OCI-LY1 (cell line): ENCODE results near the gene NPB.

ENCODE experiments used
- H2AFZ ChIP-seq: fragments of 200-600 bp; sonication (generic), shearing (Covaris generic); 2 replicates; pipeline ENCODE4 v1.6.0; 2014; ENCODE audit warnings: antibody characterized with exemption, mild to moderate bottlenecking, low read length
- H3F3A ChIP-seq: fragments of 200-600 bp; sonication (generic), shearing (Covaris generic); 2 replicates; pipeline ENCODE4 v1.6.0; 2014; ENCODE audit warnings: mild to moderate bottlenecking, antibody characterized with exemption, low read length, moderate library complexity; ENCODE audit not compliant: insufficient read depth
- H3K27ac ChIP-seq: fragments of 200-600 bp; sonication (generic); 2 replicates; pipeline ENCODE4 v1.5.1; 2014; ENCODE audit warnings: low read length, mixed run types, mild to moderate bottlenecking, low read depth; ENCODE audit not compliant: poor library complexity, severe bottlenecking
- H3K27me3 ChIP-seq: fragments of 200-600 bp; sonication (generic); 2 replicates; pipeline ENCODE4 v1.6.0; 2014; ENCODE audit warnings: antibody characterized with exemption, mild to moderate bottlenecking, low read length, moderate library complexity; ENCODE audit not compliant: insufficient read depth
- H3K36me3 ChIP-seq: fragments of 200-600 bp; sonication (generic); 2 replicates; pipeline ENCODE4 v1.6.1; 2014; ENCODE audit warnings: mild to moderate bottlenecking, antibody characterized with exemption, low read length, moderate library complexity, mixed read lengths; ENCODE audit not compliant: insufficient read depth
- H3K4me1 ChIP-seq: fragments of 200-600 bp; sonication (generic); 2 replicates; pipeline ENCODE4 v1.5.1; 2014; ENCODE audit warnings: mild to moderate bottlenecking, low read length, moderate library complexity; ENCODE audit not compliant: insufficient read depth, severe bottlenecking
- H3K4me2 ChIP-seq: fragments of 200-600 bp; sonication (generic), shearing (Covaris generic); 2 replicates; pipeline ENCODE4 v1.6.1; 2014; ENCODE audit warnings: low read length
- H3K4me3 ChIP-seq: fragments of 200-600 bp; sonication (generic); 2 replicates; pipeline ENCODE4 v1.5.1; 2014; ENCODE audit warnings: low read length, low read depth, mild to moderate bottlenecking, mixed read lengths; ENCODE audit not compliant: poor library complexity, severe bottlenecking
- H3K79me2 ChIP-seq: fragments of 200-600 bp; shearing (Covaris generic); 2 replicates; pipeline ENCODE4 v1.6.1; 2016; ENCODE audit warnings: mixed run types, low read length, mixed read lengths; ENCODE audit not compliant: insufficient read depth
- H3K9ac ChIP-seq: fragments of 200-600 bp; sonication (generic), shearing (Covaris generic); 2 replicates; pipeline ENCODE4 v1.6.1; 2014; ENCODE audit warnings: mild to moderate bottlenecking, low read length, mixed read lengths
- H3K9me2 ChIP-seq: fragments of 200-600 bp; sonication (generic), shearing (Covaris generic); 2 replicates; pipeline ENCODE4 v1.6.1; 2014; ENCODE audit warnings: low read depth, mild to moderate bottlenecking, low read length, mixed read lengths
- H3K9me3 ChIP-seq: fragments of 200-600 bp; shearing (Covaris generic); 2 replicates; pipeline ENCODE4 v1.6.1; 2014; ENCODE audit warnings: low read length, mixed read lengths
- H4K20me1 ChIP-seq: fragments of 200-600 bp; sonication (generic), shearing (Covaris generic); 2 replicates; pipeline ENCODE4 v1.6.0; 2016; ENCODE audit warnings: mild to moderate bottlenecking, low read length; ENCODE audit not compliant: insufficient read depth
- CTCF ChIP-seq: fragments of 200-600 bp; sonication (generic), shearing (Covaris generic); IDR thresholded peaks from 2 replicates; pipeline ENCODE4 v1.5.1; 2017; ENCODE audit warnings: mild to moderate bottlenecking, antibody characterized with exemption, low read length, moderate library complexity, mixed read lengths
- EZH2 ChIP-seq: fragments of 200-600 bp; sonication (generic), shearing (Covaris generic); IDR thresholded peaks from 2 replicates; pipeline ENCODE4 v1.8.0; 2017; ENCODE audit warnings: borderline replicate concordance, mixed run types, mild to moderate bottlenecking, antibody characterized with exemption, low read length, moderate library complexity, mixed read lengths

Gene NPB

GRCh38 chr17:81927152-81927652 lies 25.2 kb downstream of the NPB start:
- Histone ChIP-seq H2AFZ (no peak overlapping the region), H3K4me3 (peak overlapping the region; percentile 86), H3F3A (no peaks in the 10 kb centered on the region), H3K9me3 (no peaks in the 10 kb centered on the region), H3K79me2 (peaks cover 24% of the 10 kb centered on the region), H3K4me1 (peaks cover 36% of the 10 kb centered on the region), H3K9ac (peak overlapping the region; percentile 90), H3K4me2 (peak overlapping the region; percentile 79), H3K36me3 (peaks cover 5% of the 10 kb centered on the region; the same call in 1 of the 2 replicates), H4K20me1 (no peaks in the 10 kb centered on the region), H3K9me2 (no peaks in the 10 kb centered on the region), H3K27me3 (no peaks in the 10 kb centered on the region), H3K27ac (peak overlapping the region; percentile 74)
- TF ChIP-seq CTCF (no peak), EZH2 (no peak)

- H3K27ac ChIP-seq, result peak within 1 kb of the TSS; percentile 74
- H3K4me3 ChIP-seq, result peak within 1 kb of the TSS; percentile 86
- no peaks in the 10 kb centered on the region for H3K36me3 ChIP-seq
- peaks cover 24% of the 10 kb centered on the region for H3K79me2 ChIP-seq
- H3K9me3 ChIP-seq, result no peaks in the 10 kb centered on the region
- no peaks in the 10 kb centered on the region for H4K20me1 ChIP-seq
- peaks cover 36% of the 10 kb centered on the region for H3K4me1 ChIP-seq
- peak within 1 kb of the TSS; percentile 90 for H3K9ac ChIP-seq
- peak within 1 kb of the TSS; percentile 79 for H3K4me2 ChIP-seq
- TF ChIP-seq EZH2 (no peak), CTCF (peak; percentile 65)
- H3K27me3 ChIP-seq, result no peaks in the 10 kb centered on the region
- H2AFZ ChIP-seq, result no peak within 1 kb of the TSS
- H3F3A ChIP-seq, result no peaks in the 10 kb centered on the region
- H3K9me2 ChIP-seq, result no peaks in the 10 kb centered on the region
Measured at GRCh38 chr17:81927653-81928543, 25.9 kb downstream of the NPB start, which contains the start of gene MAFG. Gene MAFG, minus strand, starts transcription at chr17:81927735. Its CDS starts 4,550 bp downstream, at chr17:81923185.

DNA sequence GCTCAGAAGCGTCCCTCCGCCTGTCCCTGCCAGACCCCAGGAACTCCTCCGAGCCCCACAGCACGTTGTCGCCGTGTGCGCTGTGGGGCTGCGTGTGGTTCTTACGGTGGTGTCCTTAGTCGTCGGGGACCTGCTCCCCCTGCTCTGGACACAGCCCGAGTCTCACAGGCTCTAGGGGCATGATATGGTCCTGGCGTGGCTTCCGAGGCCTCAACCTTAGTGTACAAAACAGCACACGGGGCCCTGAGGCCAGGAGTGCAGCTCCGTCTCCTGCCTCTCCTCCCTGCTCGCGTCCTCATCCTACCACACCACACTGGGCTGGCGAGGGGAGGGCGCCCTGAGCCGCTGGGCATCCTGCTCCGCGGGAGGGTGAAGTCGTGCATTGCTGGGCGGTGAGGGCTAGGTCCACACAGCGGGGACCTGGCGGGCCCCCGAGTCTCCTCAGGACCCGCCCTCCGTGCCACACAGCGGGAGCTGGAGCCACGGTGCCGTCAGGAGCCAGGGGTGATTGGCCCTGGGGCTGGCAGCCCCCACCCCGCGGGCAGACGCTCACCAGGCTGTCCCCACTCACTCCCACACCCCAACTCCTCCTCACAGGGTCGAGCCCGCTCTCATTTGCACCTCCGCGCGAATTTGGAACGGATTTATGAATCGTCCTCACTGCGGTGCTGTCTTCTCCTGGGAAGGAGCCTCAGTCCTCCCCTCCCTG lies 26.7 kb downstream of the NPB start:
- Histone ChIP-seq H3K36me3 (no peaks in the 10 kb centered on the region), H3K27me3 (no peaks in the 10 kb centered on the region; the same call in 1 of the 2 replicates), H3K4me1 (peaks cover 33% of the 10 kb centered on the region), H3K27ac (no peak overlapping the region), H3K4me3 (peak overlapping the region; percentile 43), H3K9me2 (no peaks in the 10 kb centered on the region), H3K9ac (peak overlapping the region; percentile 20; the same call in 1 of the 2 replicates), H3K4me2 (peak overlapping the region; percentile 50), H4K20me1 (no peaks in the 10 kb centered on the region), H3K9me3 (no peaks in the 10 kb centered on the region), H2AFZ (no peak overlapping the region), H3F3A (no peaks in the 10 kb centered on the region), H3K79me2 (peaks cover 24% of the 10 kb centered on the region)
- TF ChIP-seq EZH2 (no peak), CTCF (no peak)
